Measurements from ENCODE around the gene SLC3A2.
"Not testable (repeated sequence)": the region's sequence is repeated elsewhere in the genome, so short reads cannot be mapped to it uniquely, and the experiment has no call there.

Gene SLC3A2

GRCh38 chr11:62880803-62881578 lies at the start of gene SLC3A2:
Gene SLC3A2, plus strand, starts transcription at chr11:62880896. Its CDS starts 128 bp downstream, at chr11:62881024.
- no peak for DNase-seq (ENCODE audit: low read depth, low spot score)

GRCh38 chr11:62830904-62831519 lies 49.7 kb upstream of the SLC3A2 start:
- DNase-seq (ENCODE audit: low read depth, low spot score) = no peak

GRCh38 chr11:62831520-62832335 lies 49.0 kb upstream of the SLC3A2 start, which contains the start of gene STX5:
Gene STX5, minus strand, starts transcription at chr11:62832051. Its CDS starts 808 bp downstream, at chr11:62831243.
- DNase-seq (ENCODE audit: low read depth, low spot score) = peak; percentile 95

- no peak for DNase-seq (ENCODE audit: low read depth, low spot score)
Observed at GRCh38 chr11:62832336-62833234, 48.1 kb upstream of the SLC3A2 start, which contains the start of gene TEX54. Gene TEX54, minus strand, starts transcription at chr11:62832841.

- no peak for DNase-seq (ENCODE audit: low read depth, low spot score)
Observed at GRCh38 chr11:62835336-62835735, 45.4 kb upstream of the SLC3A2 start.

GRCh38 chr11:62839050-62839945 lies 41.4 kb upstream of the SLC3A2 start, which contains the start of gene WDR74:
Gene WDR74, minus strand, starts transcription at chr11:62839590. Its CDS starts 20 bp downstream, at chr11:62839570.
- no peak for DNase-seq (ENCODE audit: low read depth, low spot score)

GRCh38 chr11:62840721-62841360 lies 39.9 kb upstream of the SLC3A2 start:
- not testable (repeated sequence) for DNase-seq (ENCODE audit: low read depth, low spot score)

GRCh38 chr11:62841361-62842170 lies 39.1 kb upstream of the SLC3A2 start:
- DNase-seq (ENCODE audit: low read depth, low spot score) = peak; percentile 100

- DNase-seq (ENCODE audit: low read depth, low spot score) = no peak
Observed at GRCh38 chr11:62842171-62842741, 38.4 kb upstream of the SLC3A2 start.

- not testable (repeated sequence) for DNase-seq (ENCODE audit: low read depth, low spot score)
Observed at GRCh38 chr11:62842891-62843290, 37.8 kb upstream of the SLC3A2 start.

- DNase-seq (ENCODE audit: low read depth, low spot score) = no peak
Observed at GRCh38 chr11:62843466-62843865, 37.2 kb upstream of the SLC3A2 start.

- DNase-seq (ENCODE audit: low read depth, low spot score) = no peak
Observed at GRCh38 chr11:62844154-62844553, 36.5 kb upstream of the SLC3A2 start.

- no peak for DNase-seq (ENCODE audit: low read depth, low spot score)
Observed at GRCh38 chr11:62846177-62846576, 34.5 kb upstream of the SLC3A2 start.

GRCh38 chr11:62847767-62848314 lies 32.9 kb upstream of the SLC3A2 start:
- DNase-seq (ENCODE audit: low read depth, low spot score) = no peak

- no peak for DNase-seq (ENCODE audit: low read depth, low spot score)
Observed at GRCh38 chr11:62850911-62851806, 29.5 kb upstream of the SLC3A2 start.

- DNase-seq (ENCODE audit: low read depth, low spot score) = no peak
Observed at GRCh38 chr11:62851807-62852522, 28.7 kb upstream of the SLC3A2 start.
